Measurements from ENCODE around the gene HIC1.

DNA sequence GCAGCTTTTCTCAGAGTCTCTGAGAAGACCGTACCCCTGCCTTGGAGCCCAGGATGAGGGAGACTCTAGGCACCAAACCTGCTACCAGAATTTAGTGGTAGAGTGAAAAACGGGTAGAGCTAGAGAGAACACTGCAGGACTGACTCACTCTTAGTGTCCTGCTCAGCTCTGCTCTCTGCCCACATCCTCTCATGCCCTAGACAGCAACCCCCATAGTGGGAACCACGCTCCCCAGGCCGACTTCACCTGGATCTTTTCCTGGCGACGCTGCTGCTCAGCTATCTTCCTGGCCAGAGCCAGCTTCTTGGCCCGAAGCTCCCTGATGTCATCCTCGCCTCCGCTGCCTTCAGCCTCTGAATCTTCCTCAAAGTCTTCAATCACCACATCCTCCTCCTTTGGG lies 26.7 kb downstream of the HIC1 start:
- TF ChIP-seq POLR2A (IDR thresholded peaks at IDR 0.05; ENCODE audit: low read depth, low read length), result no peak
- no peak for TF ChIP-seq POLR2AphosphoS5 (IDR thresholded peaks at IDR 0.05; ENCODE audit: low read depth, low read length)
- no peak for TF ChIP-seq TAF1 (IDR thresholded peaks at IDR 0.05; ENCODE audit: borderline replicate concordance, low read depth, low read length)

All from GM12892 (cell line).